Neural cell (in vitro differentiated cells): ENCODE results near the gene CDC42BPB.

Experiments
- EZH2 ChIP-seq: fragments of 200-600, 300-800 bp; shearing (Covaris generic), sonication (generic); IDR thresholded peaks from 2 replicates; pipeline ENCODE4 v1.6.1; 2014; ENCODE audit warnings: antibody characterized with exemption, low read length, borderline replicate concordance, mild to moderate bottlenecking; ENCODE audit not compliant: insufficient read depth, poor library complexity, severe bottlenecking
- REST ChIP-seq: IDR thresholded peaks from 2 replicates; pipeline ENCODE4 v1.6.1; 2012; ENCODE audit warnings: borderline replicate concordance
- SMC3 ChIP-seq: fragments of 450-650 bp; conservative IDR thresholded peaks from 2 replicates; pipeline ENCODE4 v1.6.1; 2014; ENCODE audit warnings: antibody characterized with exemption, mild to moderate bottlenecking, moderate library complexity; ENCODE audit not compliant: poor library complexity
- TAF1 ChIP-seq: IDR thresholded peaks from 2 replicates; pipeline ENCODE4 v1.6.1; 2012; ENCODE audit warnings: low read depth
- TF ChIP-seq, protein P1 (sequence below): fragments of 450-650 bp; IDR thresholded peaks from 2 replicates; pipeline ENCODE4 v1.5.1; 2014; ENCODE audit warnings: antibody characterized with exemption, mild to moderate bottlenecking, moderate library complexity; ENCODE audit not compliant: poor library complexity, severe bottlenecking

GRCh38 chr14:102923925-102924486 is 133.3 kb downstream of the CDC42BPB start:
- TF ChIP-seq EZH2 (no peak), TAF1 (no peak), SMC3 (no peak), REST (no peak)
- TF ChIP-seq, protein P1, sequence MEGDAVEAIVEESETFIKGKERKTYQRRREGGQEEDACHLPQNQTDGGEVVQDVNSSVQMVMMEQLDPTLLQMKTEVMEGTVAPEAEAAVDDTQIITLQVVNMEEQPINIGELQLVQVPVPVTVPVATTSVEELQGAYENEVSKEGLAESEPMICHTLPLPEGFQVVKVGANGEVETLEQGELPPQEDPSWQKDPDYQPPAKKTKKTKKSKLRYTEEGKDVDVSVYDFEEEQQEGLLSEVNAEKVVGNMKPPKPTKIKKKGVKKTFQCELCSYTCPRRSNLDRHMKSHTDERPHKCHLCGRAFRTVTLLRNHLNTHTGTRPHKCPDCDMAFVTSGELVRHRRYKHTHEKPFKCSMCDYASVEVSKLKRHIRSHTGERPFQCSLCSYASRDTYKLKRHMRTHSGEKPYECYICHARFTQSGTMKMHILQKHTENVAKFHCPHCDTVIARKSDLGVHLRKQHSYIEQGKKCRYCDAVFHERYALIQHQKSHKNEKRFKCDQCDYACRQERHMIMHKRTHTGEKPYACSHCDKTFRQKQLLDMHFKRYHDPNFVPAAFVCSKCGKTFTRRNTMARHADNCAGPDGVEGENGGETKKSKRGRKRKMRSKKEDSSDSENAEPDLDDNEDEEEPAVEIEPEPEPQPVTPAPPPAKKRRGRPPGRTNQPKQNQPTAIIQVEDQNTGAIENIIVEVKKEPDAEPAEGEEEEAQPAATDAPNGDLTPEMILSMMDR = no peak
